ENCODE data around the gene KLHL17.

GRCh38 chr1:958823-959730, 1.3 kb upstream of the KLHL17 start, which contains the start of gene NOC2L:
- no peak for TF ChIP-seq EZH2 (IDR thresholded peaks at IDR 0.05; ENCODE audit: insufficient read depth, poor library complexity, severe bottlenecking)
- no peak for TF ChIP-seq EZH2phosphoT487 (IDR thresholded peaks at IDR 0.05; ENCODE audit: insufficient read depth, low read depth)

Measured in GM23248 (cell line).